HFFc6 (cell line): ENCODE measurements around the gene EMILIN2. TPM values are rescaled to one million over a fixed set of nuclear protein-coding genes. Genes with fewer than 3 reads are reported as not detected.

Experiments used
- DNase-seq: peaks from one replicate; pipeline ENCODE4 v3.0.0-alpha.2; 2018
- H3K27ac Mint-ChIP-seq: 2 replicates; pipeline ENCODE4 v1.8.0; 2020; ENCODE audit warnings: mild to moderate bottlenecking, mixed read lengths
- H3K27me3 Mint-ChIP-seq: 2 replicates; pipeline ENCODE4 v1.8.0; 2021; ENCODE audit warnings: mild to moderate bottlenecking, moderate library complexity, mixed read lengths; ENCODE audit not compliant: insufficient read depth
- H3K36me3 Mint-ChIP-seq: 2 replicates; pipeline ENCODE4 v1.8.0; 2021; ENCODE audit warnings: low read depth, mixed read lengths
- H3K4me1 Mint-ChIP-seq: 2 replicates; pipeline ENCODE4 v1.8.0; 2020; ENCODE audit warnings: low read depth, mixed read lengths
- H3K4me3 Mint-ChIP-seq: 2 replicates; pipeline ENCODE4 v1.8.0; 2020; ENCODE audit warnings: mild to moderate bottlenecking, moderate library complexity, mixed read lengths
- H3K9me3 Mint-ChIP-seq: 2 replicates; pipeline ENCODE4 v1.8.0; 2020; ENCODE audit warnings: mild to moderate bottlenecking, mixed read lengths
- total RNA-seq, 6 experiments: library from RNA; stranded (reverse); fragmentation: NEBNext Ultra II Directional; extraction: Animal tissue kit (Norgen Biotek cat#: 25700); gene quantifications; 2 replicates in 1 of 6; 3 replicates in 5 of 6; pipeline ENCODE4 v1.2.3, GENCODE V29; 2021
- TF ChIP-seq, protein P1 (sequence below): fragments of 200-600 bp; sonication (generic); IDR thresholded peaks from 2 replicates; pipeline ENCODE4 v1.5.0; 2021; ENCODE audit warnings: antibody characterized with exemption, mild to moderate bottlenecking

Gene EMILIN2
- total RNA-seq, 6 experiments from 2014 or later = 5.9 to 10.6 (median 8.2) TPM

DNA sequence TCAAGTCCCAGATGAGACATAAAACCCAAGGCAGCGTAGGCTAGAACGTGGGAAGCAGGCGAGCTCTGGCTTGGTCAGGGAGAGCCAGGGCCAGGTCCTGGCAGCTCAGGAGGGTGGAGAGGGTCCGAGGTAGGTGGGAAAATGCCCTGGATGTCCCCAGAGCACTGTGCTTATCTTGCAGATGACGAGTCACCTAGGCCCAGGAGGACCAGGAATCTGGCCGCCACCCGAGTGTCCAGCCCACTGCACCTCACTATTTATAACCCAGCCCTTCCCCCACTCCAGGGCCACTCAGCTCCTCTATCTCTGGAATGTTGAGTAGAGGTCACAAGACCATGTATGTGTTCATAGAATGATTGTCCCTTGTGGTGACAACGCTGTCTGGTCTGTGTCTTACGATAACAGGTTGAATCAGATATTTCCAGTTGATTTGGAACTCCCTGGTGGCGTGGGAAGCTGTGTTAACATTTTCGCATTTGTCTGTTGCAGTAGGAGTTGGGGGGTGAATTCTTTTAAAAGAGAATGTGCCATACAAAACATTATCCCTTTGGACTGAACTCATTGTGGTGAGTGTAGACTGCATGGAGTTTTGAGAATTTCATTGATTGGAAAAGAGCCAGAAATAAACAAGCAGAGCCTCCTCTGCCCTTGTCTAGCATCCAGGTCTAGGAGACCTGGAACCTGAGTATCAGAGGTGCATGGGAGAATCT is 47.5 kb downstream of the EMILIN2 start:
- Mint-ChIP-seq H3K27ac (no peak overlapping the region), H3K4me1 (peaks cover 30% of the 10 kb centered on the region), H3K9me3 (no peaks in the 10 kb centered on the region; the same call in 1 of the 2 replicates), H3K4me3 (no peak overlapping the region), H3K36me3 (0 out of 2 replicates have a peak, but pooled peaks cover 4% of the 10 kb centered on the region), H3K27me3 (peaks cover 19% of the 10 kb centered on the region)
- TF ChIP-seq, protein P1, sequence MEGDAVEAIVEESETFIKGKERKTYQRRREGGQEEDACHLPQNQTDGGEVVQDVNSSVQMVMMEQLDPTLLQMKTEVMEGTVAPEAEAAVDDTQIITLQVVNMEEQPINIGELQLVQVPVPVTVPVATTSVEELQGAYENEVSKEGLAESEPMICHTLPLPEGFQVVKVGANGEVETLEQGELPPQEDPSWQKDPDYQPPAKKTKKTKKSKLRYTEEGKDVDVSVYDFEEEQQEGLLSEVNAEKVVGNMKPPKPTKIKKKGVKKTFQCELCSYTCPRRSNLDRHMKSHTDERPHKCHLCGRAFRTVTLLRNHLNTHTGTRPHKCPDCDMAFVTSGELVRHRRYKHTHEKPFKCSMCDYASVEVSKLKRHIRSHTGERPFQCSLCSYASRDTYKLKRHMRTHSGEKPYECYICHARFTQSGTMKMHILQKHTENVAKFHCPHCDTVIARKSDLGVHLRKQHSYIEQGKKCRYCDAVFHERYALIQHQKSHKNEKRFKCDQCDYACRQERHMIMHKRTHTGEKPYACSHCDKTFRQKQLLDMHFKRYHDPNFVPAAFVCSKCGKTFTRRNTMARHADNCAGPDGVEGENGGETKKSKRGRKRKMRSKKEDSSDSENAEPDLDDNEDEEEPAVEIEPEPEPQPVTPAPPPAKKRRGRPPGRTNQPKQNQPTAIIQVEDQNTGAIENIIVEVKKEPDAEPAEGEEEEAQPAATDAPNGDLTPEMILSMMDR = no peak
- DNase-seq = no peak

DNA sequence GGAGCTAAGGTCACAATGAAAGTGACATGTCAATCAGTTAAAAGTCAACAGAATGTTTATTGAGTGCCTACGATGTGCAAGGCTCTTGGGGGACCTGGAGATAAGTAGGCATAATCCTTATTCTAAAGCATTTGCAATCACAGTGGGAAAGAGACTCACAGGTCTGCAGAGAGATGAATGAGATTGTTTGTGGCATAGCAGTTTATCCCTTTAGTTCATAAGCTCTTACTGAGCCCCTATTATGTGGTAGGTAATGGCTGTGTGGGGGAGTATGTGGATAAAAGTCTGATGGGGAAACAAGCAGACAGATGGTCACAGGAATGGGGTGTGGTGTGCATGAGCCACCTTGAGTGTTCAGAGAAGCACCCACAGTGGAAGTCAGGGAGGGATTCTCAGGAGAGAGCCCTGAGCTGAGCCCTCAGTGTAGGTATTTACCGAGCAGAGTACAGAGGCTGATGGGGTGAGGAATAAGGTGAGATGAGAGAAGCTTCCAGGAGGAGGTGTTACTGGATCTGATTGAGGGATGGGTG is 48.1 kb downstream of the EMILIN2 start:
- DNase-seq = no peak
- Mint-ChIP-seq H3K9me3 (no peaks in the 10 kb centered on the region; the same call in 1 of the 2 replicates), H3K27ac (no peak overlapping the region), H3K36me3 (0 out of 2 replicates have a peak, but pooled peaks cover 4% of the 10 kb centered on the region), H3K4me3 (no peak overlapping the region), H3K4me1 (peaks cover 25% of the 10 kb centered on the region), H3K27me3 (peaks cover 19% of the 10 kb centered on the region)
- TF ChIP-seq, protein P1 = no peak

DNA sequence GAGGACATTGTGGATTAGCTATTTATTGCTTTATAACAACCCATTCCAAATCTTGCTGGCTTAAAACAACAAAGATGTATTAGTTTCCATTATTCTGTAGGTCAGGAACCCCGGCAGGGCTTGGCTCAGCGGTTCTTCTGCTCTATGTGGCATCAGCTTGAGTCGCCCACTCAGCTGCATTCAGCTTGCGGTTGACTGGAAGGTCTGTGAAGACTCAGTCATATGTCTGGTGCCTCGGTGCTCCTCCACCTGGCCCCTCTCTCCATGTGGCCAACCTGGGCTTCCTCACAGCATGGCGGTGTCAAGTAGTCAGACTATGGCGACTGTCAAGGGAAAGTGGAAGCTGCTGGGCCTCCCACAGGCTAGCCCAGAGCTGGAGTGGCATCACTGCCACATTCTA is 48.6 kb downstream of the EMILIN2 start:
- H3K4me3 Mint-ChIP-seq = no peak overlapping the region
- H3K27ac Mint-ChIP-seq = no peak overlapping the region
- H3K27me3 Mint-ChIP-seq = peaks cover 18% of the 10 kb centered on the region
- no peaks in the 10 kb centered on the region; the same call in 1 of the 2 replicates for H3K9me3 Mint-ChIP-seq
- H3K36me3 Mint-ChIP-seq = 0 out of 2 replicates have a peak, but pooled peaks cover 4% of the 10 kb centered on the region
- peaks cover 22% of the 10 kb centered on the region for H3K4me1 Mint-ChIP-seq
- TF ChIP-seq, protein P1 = no peak
- DNase-seq = no peak

DNA sequence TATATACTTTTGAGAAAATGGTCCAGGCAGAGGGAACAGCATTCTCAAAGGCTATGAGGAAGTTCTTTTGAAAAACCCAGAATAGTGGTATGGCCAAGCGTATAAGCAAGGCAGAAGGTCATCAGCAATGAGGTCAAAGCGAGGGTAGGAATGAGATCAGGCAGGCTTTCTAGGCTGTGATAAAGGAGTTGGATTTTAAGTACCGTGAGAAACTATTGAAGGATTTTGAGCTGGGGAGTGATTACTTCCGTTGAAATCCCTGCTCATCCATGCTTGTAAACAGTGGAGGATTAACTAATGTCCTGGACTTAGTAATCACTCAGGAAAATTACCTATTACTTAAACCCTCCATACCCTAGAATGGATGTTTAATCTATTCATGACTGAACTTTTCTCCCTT is 50.2 kb downstream of the EMILIN2 start:
- H3K27me3 Mint-ChIP-seq = peaks cover 7% of the 10 kb centered on the region
- H3K4me1 Mint-ChIP-seq = peaks cover 17% of the 10 kb centered on the region
- TF ChIP-seq, protein P1 = no peak
- H3K27ac Mint-ChIP-seq = no peak overlapping the region
- 0 out of 2 replicates have a peak, but pooled peaks cover 4% of the 10 kb centered on the region for H3K36me3 Mint-ChIP-seq
- DNase-seq = no peak
- no peaks in the 10 kb centered on the region; the same call in 1 of the 2 replicates for H3K9me3 Mint-ChIP-seq
- H3K4me3 Mint-ChIP-seq = no peak overlapping the region

DNA sequence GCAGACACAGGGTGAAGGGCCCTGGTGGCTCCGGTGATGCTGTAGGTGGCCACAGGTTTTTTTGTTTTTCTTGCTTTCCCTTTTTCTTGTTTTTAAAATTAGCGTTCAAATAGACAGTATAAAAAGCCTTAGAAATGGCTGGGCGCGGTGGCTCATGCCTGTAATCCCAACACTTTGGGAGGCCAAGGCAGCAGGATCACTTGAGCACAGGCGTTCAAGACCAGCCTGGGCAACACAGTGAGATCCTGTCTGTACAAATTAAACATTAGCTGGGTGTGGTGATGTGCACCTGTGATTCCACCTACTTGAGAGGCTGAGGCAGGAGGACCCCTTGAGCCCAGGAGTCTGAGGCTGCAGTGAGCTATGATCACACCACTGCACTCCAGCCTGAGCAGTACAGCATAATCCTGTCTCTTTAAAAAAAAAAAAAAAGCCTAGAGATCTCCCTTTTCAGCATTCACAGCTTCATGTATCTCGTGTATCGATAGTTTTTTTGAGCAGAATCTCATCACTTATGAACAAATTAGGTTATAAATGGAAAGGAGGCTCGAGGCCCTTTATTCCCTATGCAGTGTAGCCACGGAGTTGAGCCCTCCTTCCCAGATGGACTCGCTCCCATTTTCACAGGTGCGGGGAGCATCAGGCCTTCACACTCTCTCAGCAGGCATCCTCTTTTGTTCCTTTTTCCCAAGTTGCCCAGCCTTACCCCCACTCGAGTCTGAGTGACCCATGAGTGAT is 50.8 kb downstream of the EMILIN2 start:
- Mint-ChIP-seq H3K36me3 (0 out of 2 replicates have a peak, but pooled peaks cover 4% of the 10 kb centered on the region), H3K4me3 (peak overlapping the region; percentile 12; the same call in 1 of the 2 replicates), H3K4me1 (peaks cover 16% of the 10 kb centered on the region), H3K27me3 (peaks cover 7% of the 10 kb centered on the region), H3K9me3 (no peaks in the 10 kb centered on the region; the same call in 1 of the 2 replicates), H3K27ac (peak overlapping the region; percentile 44)
- no peak for DNase-seq
- TF ChIP-seq, protein P1 = no peak
